HG03558 (cell line): Measurements from ENCODE around the gene PTPRCAP.

Experiments used
- ATAC-seq: cut with Tn5 transposase; IDR thresholded peaks from one replicate; pipeline ENCODE4 v1.9.1; 2021; ENCODE audit warnings: moderate number of reproducible peaks; ENCODE audit not compliant: unreplicated experiment; ENCODE audit errors: extremely low read depth

PTPRCAP gene

GRCh38 chr11:67442504-67443404 is 5.3 kb upstream of the PTPRCAP start:
- ATAC-seq: no peak

GRCh38 chr11:67441731-67442351 is 4.4 kb upstream of the PTPRCAP start:
- ATAC-seq: no peak

GRCh38 chr11:67441098-67441563 is 3.6 kb upstream of the PTPRCAP start:
- ATAC-seq: no peak

GRCh38 chr11:67440229-67441097 is 3.0 kb upstream of the PTPRCAP start:
- ATAC-seq: no peak

- no peak for ATAC-seq
These were observed 2.1 kb upstream of the PTPRCAP start for GRCh38 chr11:67439321-67440228.

GRCh38 chr11:67438158-67438902 is 848 bp upstream of the PTPRCAP start:
- ATAC-seq: no peak

- no peak for ATAC-seq
These were observed 301 bp upstream of the PTPRCAP start for GRCh38 chr11:67437809-67438157.

GRCh38 chr11:67436459-67437081 is 912 bp downstream of the PTPRCAP start:
- ATAC-seq: no peak

- no peak for ATAC-seq
These were observed 1.6 kb downstream of the PTPRCAP start for GRCh38 chr11:67435727-67436458.

- no peak for ATAC-seq
These were observed 2.3 kb downstream of the PTPRCAP start for GRCh38 chr11:67435031-67435726.

GRCh38 chr11:67434395-67434881 is 3.0 kb downstream of the PTPRCAP start:
- ATAC-seq: no peak

- no peak for ATAC-seq
These were observed 3.7 kb downstream of the PTPRCAP start for GRCh38 chr11:67433536-67434394.

GRCh38 chr11:67432655-67433349 is 4.7 kb downstream of the PTPRCAP start:
- no peak for ATAC-seq

GRCh38 chr11:67431346-67432249 is 5.9 kb downstream of the PTPRCAP start:
- ATAC-seq: no peak

GRCh38 chr11:67429722-67430121 is 7.8 kb downstream of the PTPRCAP start:
- no peak for ATAC-seq
